H9 (cell line): Measurements from ENCODE around the gene HCFC1. TPM values are rescaled to one million over a fixed set of nuclear protein-coding genes. Genes with fewer than 3 reads are reported as not detected.
A peak's percentile ranks its signal among the peaks of the same experiment; 100 is the strongest.

Experiments
- DNase-seq: peaks from one replicate; pipeline ENCODE4 v3.0.0-alpha.2; 2017
- H2AFZ ChIP-seq: one replicate; pipeline ENCODE4 v1.6.1; 2013; ENCODE audit warnings: mild to moderate bottlenecking, low read length, control low read depth, moderate library complexity
- H2AK5ac ChIP-seq: 2 replicates; pipeline ENCODE4 v1.6.1; 2013; ENCODE audit warnings: low read length, control low read depth, mixed read lengths; ENCODE audit not compliant: insufficient read length
- H2BK120ac ChIP-seq: one replicate; pipeline ENCODE4 v1.6.1; 2013; ENCODE audit warnings: low read depth, mild to moderate bottlenecking, low read length, control low read depth, inconsistent platforms; ENCODE audit not compliant: poor library complexity, severe bottlenecking
- H2BK12ac ChIP-seq: 2 replicates; pipeline ENCODE4 v1.6.1; 2013; ENCODE audit warnings: low read length, control low read depth, mixed read lengths, low read depth; ENCODE audit not compliant: insufficient read length
- H2BK15ac ChIP-seq: 2 replicates; pipeline ENCODE4 v1.6.1; 2013; ENCODE audit warnings: low read depth, low read length, control low read depth
- H2BK20ac ChIP-seq: one replicate; pipeline ENCODE4 v1.6.1; 2013; ENCODE audit warnings: low read depth, mild to moderate bottlenecking, low read length, control low read depth, inconsistent platforms; ENCODE audit not compliant: poor library complexity, severe bottlenecking
- H2BK5ac ChIP-seq: 2 replicates; pipeline ENCODE4 v1.6.1; 2013; ENCODE audit warnings: low read length, control low read depth, mixed read lengths; ENCODE audit not compliant: insufficient read length
- H3K14ac ChIP-seq: 2 replicates; pipeline ENCODE4 v1.6.1; 2013; ENCODE audit warnings: low read length, control low read depth; ENCODE audit not compliant: insufficient read depth
- H3K18ac ChIP-seq: 2 replicates; pipeline ENCODE4 v1.6.1; 2013; ENCODE audit warnings: low read depth, mild to moderate bottlenecking, mixed read lengths, low read length, control low read depth; ENCODE audit not compliant: insufficient read length
- H3K23ac ChIP-seq: 2 replicates; pipeline ENCODE4 v1.6.1; 2013; ENCODE audit warnings: low read length, control low read depth, mixed read lengths, low read depth; ENCODE audit not compliant: insufficient read length
- H3K23me2 ChIP-seq: 2 replicates; pipeline ENCODE4 v1.6.1; 2013; ENCODE audit warnings: low read depth, mild to moderate bottlenecking, mixed read lengths, low read length, control low read depth; ENCODE audit not compliant: insufficient read length, poor library complexity, severe bottlenecking
- H3K27ac ChIP-seq: 2 replicates; pipeline ENCODE4 v1.5.1; 2013; ENCODE audit warnings: low read length, control low read depth, mixed read lengths, low read depth; ENCODE audit not compliant: insufficient read length
- H3K27me3 ChIP-seq: 2 replicates; pipeline ENCODE4 v1.6.1; 2013; ENCODE audit warnings: low read length, control low read depth, inconsistent platforms; ENCODE audit not compliant: insufficient read depth
- H3K4ac ChIP-seq: 2 replicates; pipeline ENCODE4 v1.6.1; 2013; ENCODE audit warnings: low read depth, mild to moderate bottlenecking, control low read depth, inconsistent platforms, low read length, moderate library complexity
- H3K4me1 ChIP-seq: 2 replicates; pipeline ENCODE4 v1.6.1; 2013; ENCODE audit warnings: low read length, control low read depth, inconsistent platforms; ENCODE audit not compliant: insufficient read depth
- H3K4me2 ChIP-seq: 2 replicates; pipeline ENCODE4 v1.6.1; 2013; ENCODE audit warnings: low read length, control low read depth, mixed read lengths; ENCODE audit not compliant: insufficient read length, insufficient read depth
- H3K56ac ChIP-seq: 2 replicates; pipeline ENCODE4 v1.6.1; 2013; ENCODE audit warnings: low read depth, mild to moderate bottlenecking, mixed read lengths, low read length, control low read depth; ENCODE audit not compliant: insufficient read length
- H3K79me1 ChIP-seq: 2 replicates; pipeline ENCODE4 v1.6.1; 2013; ENCODE audit warnings: low read depth, mild to moderate bottlenecking, moderate library complexity, low read length, control low read depth, inconsistent platforms; ENCODE audit not compliant: insufficient read depth, poor library complexity, severe bottlenecking
- H3K79me2 ChIP-seq: 2 replicates; pipeline ENCODE4 v1.6.1; 2013; ENCODE audit warnings: low read length, control low read depth, inconsistent platforms; ENCODE audit not compliant: insufficient read depth
- H3K9ac ChIP-seq: 2 replicates; pipeline ENCODE4 v1.6.1; 2013; ENCODE audit warnings: low read length, control low read depth, mixed read lengths; ENCODE audit not compliant: insufficient read length; ENCODE audit errors: extremely low read depth
- H3K9me3 ChIP-seq: one replicate; pipeline ENCODE4 v1.6.1; 2013; ENCODE audit warnings: low read depth, low read length, inconsistent platforms; ENCODE audit not compliant: control insufficient read depth
- H3T11ph ChIP-seq: one replicate; pipeline ENCODE4 v1.6.1; 2013; ENCODE audit warnings: mild to moderate bottlenecking, low read length, control low read depth, inconsistent platforms
- H4K20me1 ChIP-seq: one replicate; pipeline ENCODE4 v1.6.1; 2013; ENCODE audit not compliant: control insufficient read depth, insufficient read length, insufficient read depth
- H4K5ac ChIP-seq: 2 replicates; pipeline ENCODE4 v1.6.1; 2013; ENCODE audit warnings: low read depth, mild to moderate bottlenecking, mixed read lengths, low read length, control low read depth; ENCODE audit not compliant: insufficient read length
- H4K8ac ChIP-seq: replicated peaks from 2 replicates; pipeline ENCODE4 v1.6.1; 2013; ENCODE audit warnings: low read length, control low read depth, mixed read lengths, low read depth; ENCODE audit not compliant: insufficient read length
- H4K91ac ChIP-seq: 2 replicates; pipeline ENCODE4 v1.6.1; 2013; ENCODE audit warnings: low read depth, mild to moderate bottlenecking, moderate library complexity, mixed read lengths, low read length, control low read depth; ENCODE audit not compliant: insufficient read length
- H3K27ac Mint-ChIP-seq, 3 experiments: 2 replicates in 2 of 3; 3 replicates in 1 of 3; pipeline ENCODE4 v1.8.0; 2020 to 2021; ENCODE audit warnings: mixed read lengths in 3 of 3, mild to moderate bottlenecking in 1 of 3, moderate library complexity in 1 of 3
- H3K27me3 Mint-ChIP-seq: 2 replicates; pipeline ENCODE4 v1.8.0; 2021; ENCODE audit warnings: low read depth, mild to moderate bottlenecking, moderate library complexity, mixed read lengths
- H3K36me3 Mint-ChIP-seq, 3 experiments: 2 replicates in 2 of 3; 3 replicates in 1 of 3; pipeline ENCODE4 v1.8.0; 2020 to 2021; ENCODE audit warnings: low read depth in 3 of 3, mixed read lengths in 3 of 3; ENCODE audit not compliant: insufficient read depth in 1 of 3
- H3K4me1 Mint-ChIP-seq, 2 experiments: 2 replicates each; pipeline ENCODE4 v1.8.0; 2020; ENCODE audit warnings: mixed read lengths in 2 of 2
- H3K4me3 Mint-ChIP-seq, 2 experiments: 2 replicates in 1 of 2; 3 replicates in 1 of 2; pipeline ENCODE4 v1.8.0; 2020 to 2021; ENCODE audit warnings: mild to moderate bottlenecking in 2 of 2, mixed read lengths in 2 of 2, moderate library complexity in 1 of 2
- H3K9me3 Mint-ChIP-seq, 2 experiments: 2 replicates in 1 of 2; 3 replicates in 1 of 2; pipeline ENCODE4 v1.8.0; 2020; ENCODE audit warnings: mild to moderate bottlenecking in 2 of 2, mixed read lengths in 2 of 2, moderate library complexity in 1 of 2
- WGBS: extraction: QIAGEN DNeasy Blood & Tissue Kit; methylation state at CpG from one replicate; pipeline ENCODE4 v1.1.7; 2013; ENCODE audit warnings: missing lambda C conversion rate, low lambda C conversion rate, mixed read lengths; ENCODE audit not compliant: insufficient read length; ENCODE audit errors: extremely low coverage; 5-methylcytosine and 5-hydroxymethylcytosine counted together
- total RNA-seq: library from RNA; stranded (reverse); gene quantifications from 2 replicates; pipeline ENCODE4 v1.2.1, GENCODE V29; 2021
- TF ChIP-seq, protein P1 (sequence below): fragments of 200-600 bp; sonication (generic); conservative IDR thresholded peaks from 3 replicates; pipeline ENCODE4 v1.8.0; 2021; ENCODE audit warnings: antibody characterized with exemption, mild to moderate bottlenecking

The HCFC1 gene
- total RNA-seq, 1 experiment from 2014 or later = 144 TPM

- Histone ChIP-seq H3T11ph (no peak overlapping the region), H2AFZ (no peak overlapping the region), H3K23me2 (no peaks in the 10 kb centered on the region), H2BK15ac (no peak overlapping the region), H3K9ac (no peak overlapping the region), H3K4me1 (no peaks in the 10 kb centered on the region), H2BK120ac (no peak overlapping the region), H4K5ac (no peak overlapping the region), H2BK20ac (no peak overlapping the region), H4K20me1 (no peaks in the 10 kb centered on the region), H2BK12ac (no peak overlapping the region), H3K56ac (no peak overlapping the region), H3K23ac (no peak overlapping the region), H3K27me3 (no peaks in the 10 kb centered on the region), H3K4me2 (no peak overlapping the region), H2BK5ac (no peak overlapping the region), H3K27ac (no peak overlapping the region), H3K79me1 (no peaks in the 10 kb centered on the region), H3K18ac (no peak overlapping the region), H3K9me3 (peaks cover 12% of the 10 kb centered on the region), H4K91ac (no peak overlapping the region), H3K14ac (no peak overlapping the region), H2AK5ac (no peak overlapping the region), H3K79me2 (no peaks in the 10 kb centered on the region), H3K4ac (no peak overlapping the region), H4K8ac (no peak overlapping the region)
- peaks cover 0 to 10% of the 10 kb centered on the region in 2 experiments; a peak in 2 of 4 replicates for H3K4me1 Mint-ChIP-seq
- peaks cover 2% of the 10 kb centered on the region for H3K27me3 Mint-ChIP-seq
- H3K27ac Mint-ChIP-seq = peak overlapping the region in 2 of 3 experiments; percentile 8 to 24; a peak in 2 of 7 replicates
- no CpG with 5 or more reads among the region's 52 CpGs for WGBS
- DNase-seq = no peak
- H3K36me3 Mint-ChIP-seq = peaks cover 7 to 10% (median 8%) of the 10 kb centered on the region in 3 experiments; a peak in 6 of 7 replicates
- H3K4me3 Mint-ChIP-seq = no peak overlapping the region
- TF ChIP-seq, protein P1, sequence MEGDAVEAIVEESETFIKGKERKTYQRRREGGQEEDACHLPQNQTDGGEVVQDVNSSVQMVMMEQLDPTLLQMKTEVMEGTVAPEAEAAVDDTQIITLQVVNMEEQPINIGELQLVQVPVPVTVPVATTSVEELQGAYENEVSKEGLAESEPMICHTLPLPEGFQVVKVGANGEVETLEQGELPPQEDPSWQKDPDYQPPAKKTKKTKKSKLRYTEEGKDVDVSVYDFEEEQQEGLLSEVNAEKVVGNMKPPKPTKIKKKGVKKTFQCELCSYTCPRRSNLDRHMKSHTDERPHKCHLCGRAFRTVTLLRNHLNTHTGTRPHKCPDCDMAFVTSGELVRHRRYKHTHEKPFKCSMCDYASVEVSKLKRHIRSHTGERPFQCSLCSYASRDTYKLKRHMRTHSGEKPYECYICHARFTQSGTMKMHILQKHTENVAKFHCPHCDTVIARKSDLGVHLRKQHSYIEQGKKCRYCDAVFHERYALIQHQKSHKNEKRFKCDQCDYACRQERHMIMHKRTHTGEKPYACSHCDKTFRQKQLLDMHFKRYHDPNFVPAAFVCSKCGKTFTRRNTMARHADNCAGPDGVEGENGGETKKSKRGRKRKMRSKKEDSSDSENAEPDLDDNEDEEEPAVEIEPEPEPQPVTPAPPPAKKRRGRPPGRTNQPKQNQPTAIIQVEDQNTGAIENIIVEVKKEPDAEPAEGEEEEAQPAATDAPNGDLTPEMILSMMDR = no peak
- H3K9me3 Mint-ChIP-seq = peaks cover 40 to 46% of the 10 kb centered on the region in 2 experiments
Observed at GRCh38 chrX:153981771-153982533, 10.3 kb upstream of the HCFC1 start.
